Ishikawa (cell line): ENCODE results near the gene SLC6A15.
A peak's percentile ranks its signal among the peaks of the same experiment; 100 is the strongest.

ENCODE experiments used
- CEBPB ChIP-seq: IDR thresholded peaks from 2 replicates; pipeline ENCODE4 v1.6.1; 2012
- CREB1 ChIP-seq: IDR thresholded peaks from 2 replicates; pipeline ENCODE4 v1.6.1; 2012; ENCODE audit warnings: low read depth
- EGR1 ChIP-seq: IDR thresholded peaks from 2 replicates; pipeline ENCODE4 v1.6.1; 2012
- EP300 ChIP-seq: IDR thresholded peaks from 2 replicates; pipeline ENCODE4 v1.6.1; 2012; ENCODE audit warnings: borderline replicate concordance
- FOXM1 ChIP-seq: IDR thresholded peaks from 2 replicates; pipeline ENCODE4 v1.6.1; 2012; ENCODE audit warnings: low read depth, borderline replicate concordance
- MAX ChIP-seq: IDR thresholded peaks from 2 replicates; pipeline ENCODE4 v1.6.1; 2012
- NFIC ChIP-seq: IDR thresholded peaks from 2 replicates; pipeline ENCODE4 v1.6.1; 2012
- RAD21 ChIP-seq: IDR thresholded peaks from 2 replicates; pipeline ENCODE4 v1.6.1; 2012; ENCODE audit warnings: low read depth
- REST ChIP-seq: IDR thresholded peaks from 2 replicates; pipeline ENCODE4 v1.6.1; 2012; ENCODE audit warnings: low read depth, mild to moderate bottlenecking
- TAF1 ChIP-seq: IDR thresholded peaks from 2 replicates; pipeline ENCODE4 v1.6.1; 2012; ENCODE audit warnings: low read depth, mild to moderate bottlenecking
- TCF12 ChIP-seq: IDR thresholded peaks from 2 replicates; pipeline ENCODE4 v1.6.1; 2012; ENCODE audit warnings: low read depth
- TEAD4 ChIP-seq: IDR thresholded peaks from 2 replicates; pipeline ENCODE4 v1.6.1; 2012
- USF1 ChIP-seq: IDR thresholded peaks from 2 replicates; pipeline ENCODE4 v1.6.1; 2012
- YY1 ChIP-seq: IDR thresholded peaks from 2 replicates; pipeline ENCODE4 v1.6.1; 2012; ENCODE audit warnings: low read depth
- ZBTB7A ChIP-seq: IDR thresholded peaks from 2 replicates; pipeline ENCODE4 v1.6.1; 2012; ENCODE audit warnings: low read depth

Gene SLC6A15

GRCh38 chr12:84874125-84874824, 38.3 kb downstream of the SLC6A15 start:
- TF ChIP-seq REST (no peak), EP300 (no peak), FOXM1 (no peak), USF1 (no peak), RAD21 (peak; percentile 78), CEBPB (no peak)

- no peak for TF ChIP-seq RAD21
- no peak for TF ChIP-seq FOXM1
- no peak for TF ChIP-seq EGR1
- TF ChIP-seq USF1: no peak
- TF ChIP-seq MAX: no peak
- no peak for TF ChIP-seq REST
- no peak for TF ChIP-seq ZBTB7A
- no peak for TF ChIP-seq NFIC
- TF ChIP-seq TCF12: no peak
- no peak for TF ChIP-seq TAF1
- TF ChIP-seq CREB1: no peak
- TF ChIP-seq CEBPB: no peak
- TF ChIP-seq EP300: no peak
- TF ChIP-seq YY1: no peak
- no peak for TF ChIP-seq TEAD4
These were observed 50.4 kb downstream of the SLC6A15 start for GRCh38 chr12:84862186-84862585.

- no peak for TF ChIP-seq CEBPB
- no peak for TF ChIP-seq FOXM1
- TF ChIP-seq EGR1: no peak
- no peak for TF ChIP-seq CREB1
- TF ChIP-seq TCF12: no peak
- TF ChIP-seq USF1: no peak
- no peak for TF ChIP-seq RAD21
- no peak for TF ChIP-seq YY1
- no peak for TF ChIP-seq NFIC
These were observed 51.9 kb downstream of the SLC6A15 start for GRCh38 chr12:84860718-84861117.

GRCh38 chr12:84858796-84859195, 53.8 kb downstream of the SLC6A15 start:
- no peak for TF ChIP-seq REST
- TF ChIP-seq TEAD4: no peak
- TF ChIP-seq EP300: no peak
- TF ChIP-seq CEBPB: no peak
- no peak for TF ChIP-seq ZBTB7A
- no peak for TF ChIP-seq TCF12
